ENCODE measurements around the gene GTSF1L.

GTSF1L gene

GRCh38 chr20:43710370-43711044 lies 16.3 kb downstream of the GTSF1L start:
- TF ChIP-seq CTCF (IDR thresholded peaks at IDR 0.05; ENCODE audit: unreplicated experiment in 3 of 3), result no peak
- Mint-ChIP-seq H3K4me1 (no peaks in the 10 kb centered on the region), H3K36me3 (ENCODE audit: low read depth) (peaks cover 14% of the 10 kb centered on the region), H3K27ac (no peak overlapping the region), H3K27me3 (ENCODE audit: low read depth) (no peaks in the 10 kb centered on the region), H3K9me3 (no peaks in the 10 kb centered on the region), H3K4me3 (no peak overlapping the region)

- Mint-ChIP-seq H3K36me3 (ENCODE audit: low read depth) (peaks cover 25% of the 10 kb centered on the region), H3K9me3 (no peaks in the 10 kb centered on the region), H3K27ac (no peak overlapping the region), H3K4me3 (no peak overlapping the region), H3K27me3 (ENCODE audit: low read depth) (no peaks in the 10 kb centered on the region), H3K4me1 (no peaks in the 10 kb centered on the region)
- no peak for TF ChIP-seq CTCF (IDR thresholded peaks at IDR 0.05; ENCODE audit: unreplicated experiment in 3 of 3)
These were observed 24.3 kb downstream of the GTSF1L start for GRCh38 chr20:43702502-43702901.

GRCh38 chr20:43700627-43701026 lies 26.2 kb downstream of the GTSF1L start:
- Mint-ChIP-seq H3K4me1 (no peaks in the 10 kb centered on the region), H3K9me3 (no peaks in the 10 kb centered on the region), H3K36me3 (ENCODE audit: low read depth) (peaks cover 21% of the 10 kb centered on the region), H3K4me3 (no peak overlapping the region), H3K27me3 (ENCODE audit: low read depth) (no peaks in the 10 kb centered on the region), H3K27ac (no peak overlapping the region)
- TF ChIP-seq CTCF (IDR thresholded peaks at IDR 0.05; ENCODE audit: unreplicated experiment in 3 of 3), result no peak

GRCh38 chr20:43699941-43700565 lies 26.7 kb downstream of the GTSF1L start:
- Mint-ChIP-seq H3K4me3 (no peak overlapping the region), H3K4me1 (no peaks in the 10 kb centered on the region), H3K36me3 (ENCODE audit: low read depth) (peaks cover 21% of the 10 kb centered on the region), H3K9me3 (no peaks in the 10 kb centered on the region), H3K27me3 (ENCODE audit: low read depth) (no peaks in the 10 kb centered on the region), H3K27ac (no peak overlapping the region)
- TF ChIP-seq CTCF (IDR thresholded peaks at IDR 0.05; ENCODE audit: unreplicated experiment in 3 of 3), result no peak

GRCh38 chr20:43695571-43695970 lies 31.2 kb downstream of the GTSF1L start:
- Mint-ChIP-seq H3K4me3 (no peak overlapping the region), H3K27ac (no peak overlapping the region), H3K9me3 (no peaks in the 10 kb centered on the region), H3K36me3 (ENCODE audit: low read depth) (peaks cover 13% of the 10 kb centered on the region), H3K27me3 (ENCODE audit: low read depth) (no peaks in the 10 kb centered on the region), H3K4me1 (no peaks in the 10 kb centered on the region)
- TF ChIP-seq CTCF (IDR thresholded peaks at IDR 0.05; ENCODE audit: unreplicated experiment in 3 of 3), result no peak

GRCh38 chr20:43694763-43695162 lies 32.0 kb downstream of the GTSF1L start:
- Mint-ChIP-seq H3K27ac (no peak overlapping the region), H3K36me3 (ENCODE audit: low read depth) (peaks cover 11% of the 10 kb centered on the region), H3K4me3 (no peak overlapping the region), H3K27me3 (ENCODE audit: low read depth) (no peaks in the 10 kb centered on the region), H3K4me1 (no peaks in the 10 kb centered on the region), H3K9me3 (no peaks in the 10 kb centered on the region)
- no peak for TF ChIP-seq CTCF (IDR thresholded peaks at IDR 0.05; ENCODE audit: unreplicated experiment in 3 of 3)

Measured in nephron (organoid).